Astrocyte (in vitro differentiated cells and primary cell): ENCODE measurements around the gene RNF166.

Experiments
- EZH2 ChIP-seq: IDR thresholded peaks from 2 replicates; pipeline ENCODE4 v1.6.1; 2012; ENCODE audit warnings: mild to moderate bottlenecking, low read length, inconsistent platforms; ENCODE audit not compliant: insufficient read depth
- TF ChIP-seq, protein P1 (sequence below): IDR thresholded peaks from 2 replicates; pipeline ENCODE4 v1.5.1; 2011; ENCODE audit warnings: low read depth, mild to moderate bottlenecking, inconsistent platforms, low read length, moderate library complexity; ENCODE audit not compliant: insufficient read depth

DNA sequence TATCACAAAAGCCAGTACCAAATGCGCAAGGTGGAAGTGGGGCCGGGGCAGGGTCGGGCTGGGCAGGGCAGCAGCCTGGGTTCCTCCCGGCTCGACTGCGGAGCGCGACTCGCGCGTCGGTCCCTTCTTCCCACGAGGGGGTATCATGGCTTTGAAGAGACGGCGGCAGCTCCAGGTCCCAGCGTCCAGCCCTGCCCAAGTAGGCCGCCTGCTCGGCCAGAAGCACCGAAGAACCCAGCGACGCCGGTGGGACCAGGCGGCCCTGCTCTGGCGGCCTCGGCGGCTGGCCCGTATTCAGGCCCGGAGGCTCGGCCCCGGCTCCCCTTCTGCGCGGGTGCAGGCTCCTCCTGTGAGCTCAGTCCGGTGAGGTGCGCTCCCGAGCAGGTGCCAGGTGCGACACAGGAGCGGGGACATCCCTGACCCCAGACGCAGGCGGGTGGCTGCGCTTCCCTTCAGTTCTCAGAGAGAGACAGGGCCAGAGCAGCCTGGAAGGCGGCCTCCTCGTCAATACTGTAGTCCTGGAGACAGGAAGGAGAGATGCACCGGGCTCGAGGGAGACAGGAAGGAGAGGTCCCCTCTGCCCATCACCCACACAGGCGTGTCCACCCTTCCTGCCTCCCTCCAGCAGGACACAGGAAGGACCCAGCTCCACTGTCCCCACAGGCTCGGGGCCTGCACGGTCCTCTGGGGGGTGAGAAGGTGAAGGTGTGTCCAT lies 8.9 kb downstream of the RNF166 start:
- TF ChIP-seq, protein P1, sequence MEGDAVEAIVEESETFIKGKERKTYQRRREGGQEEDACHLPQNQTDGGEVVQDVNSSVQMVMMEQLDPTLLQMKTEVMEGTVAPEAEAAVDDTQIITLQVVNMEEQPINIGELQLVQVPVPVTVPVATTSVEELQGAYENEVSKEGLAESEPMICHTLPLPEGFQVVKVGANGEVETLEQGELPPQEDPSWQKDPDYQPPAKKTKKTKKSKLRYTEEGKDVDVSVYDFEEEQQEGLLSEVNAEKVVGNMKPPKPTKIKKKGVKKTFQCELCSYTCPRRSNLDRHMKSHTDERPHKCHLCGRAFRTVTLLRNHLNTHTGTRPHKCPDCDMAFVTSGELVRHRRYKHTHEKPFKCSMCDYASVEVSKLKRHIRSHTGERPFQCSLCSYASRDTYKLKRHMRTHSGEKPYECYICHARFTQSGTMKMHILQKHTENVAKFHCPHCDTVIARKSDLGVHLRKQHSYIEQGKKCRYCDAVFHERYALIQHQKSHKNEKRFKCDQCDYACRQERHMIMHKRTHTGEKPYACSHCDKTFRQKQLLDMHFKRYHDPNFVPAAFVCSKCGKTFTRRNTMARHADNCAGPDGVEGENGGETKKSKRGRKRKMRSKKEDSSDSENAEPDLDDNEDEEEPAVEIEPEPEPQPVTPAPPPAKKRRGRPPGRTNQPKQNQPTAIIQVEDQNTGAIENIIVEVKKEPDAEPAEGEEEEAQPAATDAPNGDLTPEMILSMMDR = no peak
- no peak for TF ChIP-seq EZH2
